ENCODE results near the gene DAND5. TPM values are rescaled to one million over a fixed set of nuclear protein-coding genes. Genes with fewer than 3 reads are reported as not detected.

Gene DAND5
- total RNA-seq, 6 donors from 2014 or later = not detected

DNA sequence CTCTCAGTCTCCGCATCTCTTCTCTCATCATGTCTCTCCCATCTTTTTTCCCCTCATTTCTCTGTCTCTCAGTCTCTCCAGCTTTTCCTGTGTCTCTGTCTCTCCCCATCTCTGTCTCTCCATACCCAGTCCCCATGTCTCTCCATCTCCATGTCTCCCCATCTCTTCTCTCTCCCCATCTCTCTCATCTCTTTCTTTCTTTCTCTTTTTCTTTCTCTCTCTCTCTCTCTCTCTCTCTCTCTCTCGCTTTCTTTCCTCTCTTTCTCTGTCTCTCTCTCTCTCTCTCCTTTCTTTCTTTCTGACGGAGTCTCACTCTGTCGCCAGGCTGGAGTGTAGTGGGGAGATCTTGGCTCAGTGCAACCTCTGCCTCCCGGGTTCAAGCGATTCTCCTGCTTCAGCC, 13.3 kb downstream of the DAND5 start:
- H3K9me3 ChIP-seq = no peaks in the 10 kb centered on the region
- TF ChIP-seq EP300 (IDR thresholded peaks at IDR 0.05) (no peak), POLR2AphosphoS5 (IDR thresholded peaks at IDR 0.05) (no peak), POLR2A (IDR thresholded peaks at IDR 0.05) (no peak)
- TF ChIP-seq, protein P1, sequence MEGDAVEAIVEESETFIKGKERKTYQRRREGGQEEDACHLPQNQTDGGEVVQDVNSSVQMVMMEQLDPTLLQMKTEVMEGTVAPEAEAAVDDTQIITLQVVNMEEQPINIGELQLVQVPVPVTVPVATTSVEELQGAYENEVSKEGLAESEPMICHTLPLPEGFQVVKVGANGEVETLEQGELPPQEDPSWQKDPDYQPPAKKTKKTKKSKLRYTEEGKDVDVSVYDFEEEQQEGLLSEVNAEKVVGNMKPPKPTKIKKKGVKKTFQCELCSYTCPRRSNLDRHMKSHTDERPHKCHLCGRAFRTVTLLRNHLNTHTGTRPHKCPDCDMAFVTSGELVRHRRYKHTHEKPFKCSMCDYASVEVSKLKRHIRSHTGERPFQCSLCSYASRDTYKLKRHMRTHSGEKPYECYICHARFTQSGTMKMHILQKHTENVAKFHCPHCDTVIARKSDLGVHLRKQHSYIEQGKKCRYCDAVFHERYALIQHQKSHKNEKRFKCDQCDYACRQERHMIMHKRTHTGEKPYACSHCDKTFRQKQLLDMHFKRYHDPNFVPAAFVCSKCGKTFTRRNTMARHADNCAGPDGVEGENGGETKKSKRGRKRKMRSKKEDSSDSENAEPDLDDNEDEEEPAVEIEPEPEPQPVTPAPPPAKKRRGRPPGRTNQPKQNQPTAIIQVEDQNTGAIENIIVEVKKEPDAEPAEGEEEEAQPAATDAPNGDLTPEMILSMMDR (IDR thresholded peaks at IDR 0.05) = no peak
- H3K4me3 ChIP-seq = no peak overlapping the region
- ATAC-seq (ENCODE audit: low FRiP score in 2 of 2) (no peak), DNase-seq (no peak)
- no peaks in the 10 kb centered on the region for H3K27me3 ChIP-seq
- no peaks in the 10 kb centered on the region for H3K36me3 ChIP-seq
- no peak overlapping the region for H3K27ac ChIP-seq
- H3K4me1 ChIP-seq = peaks cover 13 to 26% (median 19%) of the 10 kb centered on the region in 4 donors
- 91 to 95% methylated on average over 6 of the region's 6 CpGs for WGBS, 2 donors

DNA sequence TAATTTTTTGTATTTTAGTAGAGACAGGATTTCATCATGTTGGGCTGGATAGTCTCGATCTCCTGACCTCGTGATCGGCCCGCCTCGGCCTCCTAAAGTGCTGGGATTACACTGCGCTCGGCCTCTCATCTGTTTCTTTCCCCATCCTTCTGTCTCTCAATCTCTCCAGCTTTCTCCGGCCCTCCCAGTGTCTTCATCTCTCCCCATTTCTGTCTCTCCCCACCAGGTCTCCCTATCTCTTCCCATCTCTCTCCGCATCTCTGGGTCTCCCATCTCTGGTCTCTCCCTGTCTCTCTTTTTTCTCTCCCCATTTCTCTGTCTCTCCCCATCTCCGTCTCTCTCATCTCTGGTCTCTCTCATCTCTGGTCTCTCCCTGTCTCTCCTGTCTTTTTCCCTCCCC, 13.7 kb downstream of the DAND5 start:
- H3K4me3 ChIP-seq = peak overlapping the region in 3 of 4 donors; percentile 22 to 35 (median 34)
- no peaks in the 10 kb centered on the region for H3K27me3 ChIP-seq
- ATAC-seq (ENCODE audit: low FRiP score in 2 of 2) (no peak), DNase-seq (no peak)
- no peak for TF ChIP-seq POLR2AphosphoS5 (IDR thresholded peaks at IDR 0.05)
- no peaks in the 10 kb centered on the region for H3K9me3 ChIP-seq
- peaks cover 13 to 23% (median 19%) of the 10 kb centered on the region in 4 donors for H3K4me1 ChIP-seq
- 57 to 58% methylated on average over 10 of the region's 10 CpGs for WGBS, 2 donors
- no peaks in the 10 kb centered on the region for H3K36me3 ChIP-seq
- H3K27ac ChIP-seq = no peak overlapping the region

DNA sequence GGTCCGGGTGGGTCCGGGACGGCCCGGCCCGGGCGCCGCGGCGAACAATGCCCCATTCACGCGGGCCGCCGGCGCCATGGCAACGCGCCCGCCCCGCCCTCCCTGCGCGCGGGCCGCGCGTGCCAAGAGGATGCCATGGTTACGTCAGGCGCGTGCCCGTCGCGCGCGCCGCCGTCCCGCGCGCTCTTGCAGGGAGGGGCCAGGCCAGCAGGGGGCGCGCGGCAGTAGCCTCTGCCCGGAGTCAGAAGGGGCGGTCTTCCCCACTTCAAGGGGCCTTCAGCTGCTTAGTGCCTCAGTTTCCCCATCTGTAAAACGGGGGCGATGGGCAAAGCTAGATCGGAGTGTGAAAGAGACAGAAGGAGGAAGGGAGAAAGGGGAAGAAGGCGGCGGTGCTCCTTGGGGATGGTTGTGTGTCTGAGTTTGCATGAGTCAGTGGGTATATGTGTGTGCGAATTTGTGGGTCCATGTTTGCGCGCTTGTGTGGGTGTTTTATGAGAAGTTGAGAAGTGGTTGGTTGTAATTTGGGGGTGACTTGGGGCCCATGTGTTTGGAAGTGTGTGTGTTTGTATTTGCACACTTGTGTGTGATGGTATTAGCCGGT, 14.3 kb downstream of the DAND5 start:
- ATAC-seq (ENCODE audit: low FRiP score in 2 of 2) (peak; percentile 86 to 94), DNase-seq (peak; percentile 76 to 98)
- TF ChIP-seq POLR2AphosphoS5 (IDR thresholded peaks at IDR 0.05) = peak; percentile 30 to 35
- TF ChIP-seq POLR2A (IDR thresholded peaks at IDR 0.05) = no peak
- peak in 1 of 4 donors; percentile 16 for TF ChIP-seq EP300 (IDR thresholded peaks at IDR 0.05)
- TF ChIP-seq, protein P1 (IDR thresholded peaks at IDR 0.05) = peak; percentile 98 to 99 (median 99)
- peaks cover 13 to 23% (median 19%) of the 10 kb centered on the region in 4 donors for H3K4me1 ChIP-seq
- no peaks in the 10 kb centered on the region for H3K9me3 ChIP-seq
- H3K4me3 ChIP-seq = peak overlapping the region in 3 of 4 donors; percentile 22 to 35 (median 34)
- H3K36me3 ChIP-seq = no peaks in the 10 kb centered on the region
- 14 to 19% methylated on average over 26 to 31 of the region's 51 CpGs for WGBS, 2 donors
- no peak overlapping the region for H3K27ac ChIP-seq
- H3K27me3 ChIP-seq = no peaks in the 10 kb centered on the region

- no peaks in the 10 kb centered on the region for H3K27me3 ChIP-seq
- DNase-seq = no peak
- peaks cover 13 to 23% (median 19%) of the 10 kb centered on the region in 4 donors for H3K4me1 ChIP-seq
- no peaks in the 10 kb centered on the region for H3K36me3 ChIP-seq
- peak in 1 of 2 donors; percentile 19 for ATAC-seq (ENCODE audit: low FRiP score in 2 of 2)
- 69 to 80% methylated on average over 3 of the region's 3 CpGs for WGBS, 2 donors
- no peak overlapping the region for H3K27ac ChIP-seq
- no peak for TF ChIP-seq POLR2AphosphoS5 (IDR thresholded peaks at IDR 0.05)
- TF ChIP-seq, protein P1 (IDR thresholded peaks at IDR 0.05) = no peak
- no peak for TF ChIP-seq POLR2A (IDR thresholded peaks at IDR 0.05)
- no peak for TF ChIP-seq EP300 (IDR thresholded peaks at IDR 0.05)
- no peak overlapping the region for H3K4me3 ChIP-seq
- H3K9me3 ChIP-seq = no peaks in the 10 kb centered on the region
Measured at GRCh38 chr19:12984143-12984627, 14.8 kb downstream of the DAND5 start.

- TF ChIP-seq EP300 (IDR thresholded peaks at IDR 0.05) (no peak), POLR2A (IDR thresholded peaks at IDR 0.05) (no peak), POLR2AphosphoS5 (IDR thresholded peaks at IDR 0.05) (no peak)
- TF ChIP-seq, protein P1 (IDR thresholded peaks at IDR 0.05) = no peak
- Histone ChIP-seq H3K4me3 (no peak overlapping the region), H3K4me1 (peaks cover 13 to 23% (median 19%) of the 10 kb centered on the region in 4 donors), H3K9me3 (no peaks in the 10 kb centered on the region), H3K36me3 (no peaks in the 10 kb centered on the region), H3K27ac (no peak overlapping the region), H3K27me3 (no peaks in the 10 kb centered on the region)
- no peak for DNase-seq
- ATAC-seq (ENCODE audit: low FRiP score in 2 of 2) = no peak
- WGBS, 2 donors = 28 to 47% methylated on average over 6 to 10 of the region's 10 CpGs
Measured at GRCh38 chr19:12984683-12985048, 15.3 kb downstream of the DAND5 start.
